ENCODE data around the gene LAMA3. TPM values are rescaled to one million over a fixed set of nuclear protein-coding genes. Genes with fewer than 3 reads are reported as not detected.
A peak's percentile ranks its signal among the peaks of the same experiment; 100 is the strongest.

The LAMA3 gene, protein sequence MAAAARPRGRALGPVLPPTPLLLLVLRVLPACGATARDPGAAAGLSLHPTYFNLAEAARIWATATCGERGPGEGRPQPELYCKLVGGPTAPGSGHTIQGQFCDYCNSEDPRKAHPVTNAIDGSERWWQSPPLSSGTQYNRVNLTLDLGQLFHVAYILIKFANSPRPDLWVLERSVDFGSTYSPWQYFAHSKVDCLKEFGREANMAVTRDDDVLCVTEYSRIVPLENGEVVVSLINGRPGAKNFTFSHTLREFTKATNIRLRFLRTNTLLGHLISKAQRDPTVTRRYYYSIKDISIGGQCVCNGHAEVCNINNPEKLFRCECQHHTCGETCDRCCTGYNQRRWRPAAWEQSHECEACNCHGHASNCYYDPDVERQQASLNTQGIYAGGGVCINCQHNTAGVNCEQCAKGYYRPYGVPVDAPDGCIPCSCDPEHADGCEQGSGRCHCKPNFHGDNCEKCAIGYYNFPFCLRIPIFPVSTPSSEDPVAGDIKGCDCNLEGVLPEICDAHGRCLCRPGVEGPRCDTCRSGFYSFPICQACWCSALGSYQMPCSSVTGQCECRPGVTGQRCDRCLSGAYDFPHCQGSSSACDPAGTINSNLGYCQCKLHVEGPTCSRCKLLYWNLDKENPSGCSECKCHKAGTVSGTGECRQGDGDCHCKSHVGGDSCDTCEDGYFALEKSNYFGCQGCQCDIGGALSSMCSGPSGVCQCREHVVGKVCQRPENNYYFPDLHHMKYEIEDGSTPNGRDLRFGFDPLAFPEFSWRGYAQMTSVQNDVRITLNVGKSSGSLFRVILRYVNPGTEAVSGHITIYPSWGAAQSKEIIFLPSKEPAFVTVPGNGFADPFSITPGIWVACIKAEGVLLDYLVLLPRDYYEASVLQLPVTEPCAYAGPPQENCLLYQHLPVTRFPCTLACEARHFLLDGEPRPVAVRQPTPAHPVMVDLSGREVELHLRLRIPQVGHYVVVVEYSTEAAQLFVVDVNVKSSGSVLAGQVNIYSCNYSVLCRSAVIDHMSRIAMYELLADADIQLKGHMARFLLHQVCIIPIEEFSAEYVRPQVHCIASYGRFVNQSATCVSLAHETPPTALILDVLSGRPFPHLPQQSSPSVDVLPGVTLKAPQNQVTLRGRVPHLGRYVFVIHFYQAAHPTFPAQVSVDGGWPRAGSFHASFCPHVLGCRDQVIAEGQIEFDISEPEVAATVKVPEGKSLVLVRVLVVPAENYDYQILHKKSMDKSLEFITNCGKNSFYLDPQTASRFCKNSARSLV (N-terminal part only)
- total RNA-seq (2013; cell fraction: nucleolus; rRNA removed): 0.17 and 0.71 TPM in 2 replicates
- 2.0 and 2.9 TPM in 2 replicates for total RNA-seq (2014; rRNA removed)
- 5.4 and 6.5 TPM in 2 replicates for total RNA-seq (2014; rRNA removed; fragmentation: Illumina TruSeq; extraction: Trizol)
- total RNA-seq (2021): 4.5 and 5.7 TPM in 2 replicates
- polyA plus RNA-seq (2011; ENCODE audit: low read depth): 0.12 TPM
- polyA plus RNA-seq (2011; rRNA removed): 0.37 and 0.50 TPM in 2 replicates
- polyA plus RNA-seq (2011; cell fraction: cytosol; rRNA removed): 0.15 and 0.16 TPM in 2 replicates
- polyA plus RNA-seq (2011; cell fraction: nucleus; rRNA removed): 0.48 and 0.58 TPM in 2 replicates
- 0.15 and 0.51 TPM in 2 replicates for polyA plus RNA-seq (2012)
- polyA plus RNA-seq (2014; fragmentation: Illumina TruSeq; extraction: Trizol): 5.8 and 11.7 TPM in 2 replicates
- 1 to 10 TPM; 4.4 to 5.1 TPM for polyA plus RNA-seq (2014; fragmentation: Nextera tagmentation; extraction: Ambion mirVana)
- 2.2 and 3.3 TPM in 2 replicates for polyA plus RNA-seq (2014; rRNA removed)
- polyA plus RNA-seq (2016; fragmentation: Nextera tagmentation; extraction: Ambion mirVana): 1 to 10 TPM; 6.2 to 6.3 TPM
- polyA minus RNA-seq (2011; rRNA and poly(A)+ RNA removed): 0.29 and 0.31 TPM in 2 replicates
- 0.27 and 0.31 TPM in 2 replicates for polyA minus RNA-seq (2011; cell fraction: cytosol; rRNA and poly(A)+ RNA removed)
- polyA minus RNA-seq (2011; cell fraction: nucleus; rRNA and poly(A)+ RNA removed): 0.36 and 0.38 TPM in 2 replicates
- percentile 33 among the genes with signal in this experiment for Bru-seq, nascent RNA
- BruChase-seq, experiment 1, labeled RNA remaining after a 6-hour chase: percentile 29 among the genes with signal in this experiment
- percentile 29 among the genes with signal in this experiment for BruChase-seq, experiment 2, labeled RNA remaining after a 2-hour chase
- long read RNA-seq, experiment 1: 0 reads
- long read RNA-seq, experiment 2, partial matches to known transcripts: 0 of 2 reads
- long read RNA-seq, experiment 2, other reads (novel, unspliced or antisense): 2 of 2 reads

GRCh38 chr18:23689031-23689615, at the start of gene LAMA3:
Gene LAMA3 (plus strand): TSS chr18:23689453. CDS start chr18:23689684, 231 bp downstream.
- no peak within 1 kb of the TSS for H3K4me3 ChIP-seq
- CTCF ChIA-PET: interaction anchor here (1.3 kb wide), 1 partner anchor 14 kb away, joined by 8 read pairs; no protein-coding TSS in a partner anchor
- ATAC-seq: peak; percentile 80
- TF ChIP-seq YBX1 (IDR thresholded peaks at IDR 0.05): no peak
- no peak for TF ChIP-seq BHLHE40 (IDR thresholded peaks at IDR 0.05; ENCODE audit: borderline replicate concordance in 1 of 2, low read depth in 2 of 2, low read length in 1 of 2)
- 0 out of 2 replicates have a peak, but pooled peaks have one; percentile 14 for TF ChIP-seq IKZF1 (conservative IDR thresholded peaks at IDR 0.05)
- TF ChIP-seq, protein P1, sequence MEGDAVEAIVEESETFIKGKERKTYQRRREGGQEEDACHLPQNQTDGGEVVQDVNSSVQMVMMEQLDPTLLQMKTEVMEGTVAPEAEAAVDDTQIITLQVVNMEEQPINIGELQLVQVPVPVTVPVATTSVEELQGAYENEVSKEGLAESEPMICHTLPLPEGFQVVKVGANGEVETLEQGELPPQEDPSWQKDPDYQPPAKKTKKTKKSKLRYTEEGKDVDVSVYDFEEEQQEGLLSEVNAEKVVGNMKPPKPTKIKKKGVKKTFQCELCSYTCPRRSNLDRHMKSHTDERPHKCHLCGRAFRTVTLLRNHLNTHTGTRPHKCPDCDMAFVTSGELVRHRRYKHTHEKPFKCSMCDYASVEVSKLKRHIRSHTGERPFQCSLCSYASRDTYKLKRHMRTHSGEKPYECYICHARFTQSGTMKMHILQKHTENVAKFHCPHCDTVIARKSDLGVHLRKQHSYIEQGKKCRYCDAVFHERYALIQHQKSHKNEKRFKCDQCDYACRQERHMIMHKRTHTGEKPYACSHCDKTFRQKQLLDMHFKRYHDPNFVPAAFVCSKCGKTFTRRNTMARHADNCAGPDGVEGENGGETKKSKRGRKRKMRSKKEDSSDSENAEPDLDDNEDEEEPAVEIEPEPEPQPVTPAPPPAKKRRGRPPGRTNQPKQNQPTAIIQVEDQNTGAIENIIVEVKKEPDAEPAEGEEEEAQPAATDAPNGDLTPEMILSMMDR (IDR thresholded peaks at IDR 0.05 in 2 of 3, conservative IDR thresholded peaks at IDR 0.05 in 1 of 3; ENCODE audit: control insufficient read depth in 2 of 3, extremely low read depth in 1 of 3, insufficient read depth in 1 of 3, low read depth in 3 of 3, low read length in 3 of 3): peak in 1 of 3 experiments; percentile 19; a peak in 2 of 6 replicates
- TF ChIP-seq PKNOX1 (IDR thresholded peaks at IDR 0.05): no peak
- TF ChIP-seq ZBTB40 (IDR thresholded peaks at IDR 0.05; ENCODE audit: borderline replicate concordance): no peak
- TF ChIP-seq SREBF2 (IDR thresholded peaks at IDR 0.05; ENCODE audit: low read length): no peak

More at GRCh38 chr18:23689031-23689615, at the start of gene LAMA3:
- Histone ChIP-seq H3K27ac (ENCODE audit: control insufficient read depth, insufficient read depth) (no peak within 1 kb of the TSS), H3K4me1 (ENCODE audit: control insufficient read depth, insufficient read depth, low read length) (no peaks in the 10 kb centered on the region), H3K79me2 (ENCODE audit: control insufficient read depth, insufficient read depth, low read length) (no peaks in the 10 kb centered on the region), H3K4me2 (ENCODE audit: control insufficient read depth, insufficient read depth) (peak within 1 kb of the TSS; percentile 33; the same call in 1 of the 2 replicates), H3K27me3 (replicated peaks in 1 of 2; ENCODE audit: control insufficient read depth in 2 of 2, insufficient read depth in 2 of 2, low read length in 1 of 2) (peaks cover 10 to 18% of the 10 kb centered on the region in 2 experiments), H2AFZ (ENCODE audit: control insufficient read depth, low read depth, low read length) (no peak within 1 kb of the TSS), H3K36me3 (ENCODE audit: control insufficient read depth in 2 of 2, insufficient read depth in 2 of 2, low read length in 1 of 2) (no peaks in the 10 kb centered on the region), H4K20me1 (ENCODE audit: control insufficient read depth, insufficient read depth) (no peaks in the 10 kb centered on the region), H3K9ac (ENCODE audit: control insufficient read depth, insufficient read depth, low read length) (no peak within 1 kb of the TSS), H3K9me3 (replicated peaks; ENCODE audit: control insufficient read depth, insufficient read depth, low read length) (no peaks in the 10 kb centered on the region)
- no TSS peak for BruUV-seq (replicated peaks)
- POLR2A ChIA-PET: no interaction called here
- FAIRE-seq: no peak
- in situ Hi-C loops (cut with MboI): no loop called here
- RAD21 ChIA-PET (ENCODE audit: unreplicated experiment): no interaction called here
- intact Hi-C loops (cut with micrococcal nuclease; ENCODE audit: unreplicated experiment): no loop called here
- DNase-seq (ENCODE audit: low read depth, low spot score): no peak
- SMC1A ChIA-PET (ENCODE audit: uncharacterized antibody, unreplicated experiment): no interaction called here
- WGBS (ENCODE audit: insufficient coverage, insufficient replicate concordance, low lambda C conversion rate, missing lambda C conversion rate): 5% methylated on average over 26 of the region's 45 CpGs

All from GM12878 (cell line).